ENCODE results near the gene UMPS.
A peak's percentile ranks its signal among the peaks of the same experiment; 100 is the strongest.

Gene UMPS

DNA sequence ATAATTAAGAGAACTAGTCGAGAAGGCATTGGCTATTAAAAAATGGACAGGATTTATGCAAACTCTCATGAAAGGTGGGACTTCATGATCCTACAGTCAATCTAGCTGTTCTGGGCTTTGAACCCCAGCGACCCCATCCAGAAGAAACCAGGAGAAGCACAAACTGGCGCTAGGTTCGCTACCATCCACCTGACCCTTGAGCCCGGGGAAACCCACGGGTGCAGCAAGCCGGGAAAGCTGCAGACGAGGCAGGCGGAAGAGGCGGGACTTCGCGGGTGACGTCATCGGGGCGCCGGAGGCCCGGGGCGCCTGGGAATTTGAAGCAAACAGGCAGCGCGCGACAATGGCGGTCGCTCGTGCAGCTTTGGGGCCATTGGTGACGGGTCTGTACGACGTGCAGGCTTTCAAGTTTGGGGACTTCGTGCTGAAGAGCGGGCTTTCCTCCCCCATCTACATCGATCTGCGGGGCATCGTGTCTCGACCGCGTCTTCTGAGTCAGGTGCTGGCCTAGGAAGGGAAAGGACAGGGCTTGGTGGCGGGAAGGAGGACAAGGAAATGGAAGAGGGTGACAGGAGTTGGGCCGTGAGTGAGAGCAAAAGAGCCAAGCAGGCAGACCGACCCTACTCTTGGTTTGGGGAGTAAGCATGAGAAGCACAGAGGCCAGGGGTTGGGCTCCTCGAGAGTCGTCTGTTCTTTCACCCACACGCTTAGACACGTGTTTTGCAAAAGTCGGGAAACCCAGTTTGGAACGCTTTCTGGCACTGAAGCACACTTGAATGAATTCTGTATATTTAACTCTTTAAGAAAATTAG is at the start of gene UMPS:
Gene UMPS (plus strand): TSS at position 324 of the 812 bp plus-strand sequence. CDS start 20 bp downstream, at position 344.
- peak; percentile 87 for DNase-seq (ENCODE audit: insufficient read length, low spot score)
- FAIRE-seq, result peak; percentile 93

DNA sequence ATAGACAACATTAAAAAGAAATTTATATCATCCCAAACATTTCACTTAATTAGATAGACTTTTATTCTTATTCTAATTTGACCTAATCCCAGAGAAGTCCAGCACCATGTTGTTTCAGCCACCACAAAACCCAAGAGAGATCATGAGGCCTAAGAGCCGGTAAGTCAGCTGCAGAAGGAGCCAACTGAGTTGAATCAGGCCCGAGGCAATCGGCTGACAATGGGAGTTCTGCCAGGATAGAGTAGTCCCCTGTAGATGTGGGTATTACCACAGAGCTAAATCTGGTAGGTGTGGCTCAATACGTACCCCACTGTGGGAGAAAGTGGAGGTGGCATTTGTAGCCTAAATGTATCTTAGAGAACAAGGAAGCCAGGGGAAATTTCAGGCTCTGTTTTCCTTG is 49.7 kb upstream of the UMPS start:
- no peak for DNase-seq (ENCODE audit: insufficient read length, low spot score)
- no peak for FAIRE-seq

DNA sequence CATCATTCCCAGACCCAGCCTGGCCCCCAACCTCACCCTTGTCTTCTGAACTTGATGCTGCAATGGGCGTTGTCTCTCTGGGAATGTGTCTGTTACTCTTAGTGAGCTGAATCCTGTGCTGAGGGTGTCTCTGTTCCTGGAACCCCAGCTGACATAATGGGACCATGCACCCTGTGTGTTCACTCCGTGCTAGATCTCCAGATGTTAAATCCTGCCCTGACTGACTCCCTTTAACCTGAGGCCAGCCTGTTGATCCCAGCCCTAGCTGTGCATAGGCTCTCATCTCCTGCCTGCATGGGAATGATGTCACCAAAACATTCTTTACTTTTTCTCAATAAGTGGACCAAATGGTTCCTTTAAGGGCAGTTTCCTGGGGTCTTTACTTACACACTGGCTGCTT is 48.0 kb upstream of the UMPS start:
- FAIRE-seq (no peak), DNase-seq (ENCODE audit: insufficient read length, low spot score) (no peak)

DNA sequence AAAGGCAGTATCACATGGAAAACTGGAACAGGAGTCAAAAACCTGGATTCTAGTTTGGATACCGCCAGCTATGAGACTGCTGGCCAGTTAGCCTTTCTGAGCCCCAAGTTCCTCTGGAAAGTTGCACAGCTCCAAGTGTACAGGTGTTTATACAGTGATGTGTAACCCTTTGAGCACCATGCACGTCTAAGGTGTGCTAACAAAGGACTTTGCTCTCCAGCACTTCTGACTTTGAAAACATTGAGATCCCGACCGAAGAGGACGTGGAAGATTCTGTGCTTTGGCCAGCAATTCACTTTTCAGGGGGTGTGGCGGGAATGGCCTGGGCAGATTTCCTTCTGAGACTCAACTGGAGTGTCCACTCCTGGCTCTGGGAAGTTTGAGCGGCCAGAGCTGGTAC is 45.8 kb upstream of the UMPS start:
- no peak for DNase-seq (ENCODE audit: insufficient read length, low spot score)
- no peak for FAIRE-seq

DNA sequence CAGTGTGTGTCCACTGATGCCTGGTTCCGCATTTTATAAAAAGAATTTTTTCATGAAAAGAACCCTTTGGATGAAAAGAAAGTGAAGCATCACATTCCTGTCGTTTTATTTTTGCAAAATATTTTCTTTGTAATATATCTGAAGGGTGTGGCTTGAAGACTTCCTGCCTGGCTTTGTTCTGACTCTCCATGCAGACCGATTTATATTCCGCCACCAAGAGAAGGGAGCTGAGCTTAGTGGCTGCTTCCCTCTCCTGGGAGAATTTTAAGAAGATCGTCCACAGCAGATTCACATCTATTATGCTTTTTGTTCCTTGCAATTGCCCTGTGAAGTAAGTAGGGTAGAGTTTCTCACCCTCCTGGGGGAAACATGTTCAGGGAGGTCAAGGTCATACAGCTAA is 45.2 kb upstream of the UMPS start:
- FAIRE-seq (no peak), DNase-seq (ENCODE audit: insufficient read length, low spot score) (no peak)

DNA sequence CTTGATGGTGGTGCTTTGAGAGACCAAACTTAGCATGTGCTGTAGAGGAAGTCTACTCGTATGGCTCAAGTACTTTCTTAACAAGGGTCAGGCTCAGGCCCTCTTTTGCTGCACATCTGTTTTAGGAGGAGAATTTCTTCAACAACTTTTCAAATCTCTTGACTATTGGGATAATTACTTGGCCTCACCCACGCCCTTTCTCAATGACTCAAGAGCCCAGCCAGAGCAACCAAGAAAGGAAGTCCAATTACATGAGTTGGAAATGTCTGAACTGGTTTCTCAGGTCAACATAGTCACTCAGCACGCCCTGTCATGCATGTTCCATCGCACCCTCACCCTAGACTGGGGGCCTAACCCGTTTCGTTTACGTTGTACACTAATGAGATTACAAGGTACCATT is 44.8 kb upstream of the UMPS start:
- no peak for FAIRE-seq
- no peak for DNase-seq (ENCODE audit: insufficient read length, low spot score)

DNA sequence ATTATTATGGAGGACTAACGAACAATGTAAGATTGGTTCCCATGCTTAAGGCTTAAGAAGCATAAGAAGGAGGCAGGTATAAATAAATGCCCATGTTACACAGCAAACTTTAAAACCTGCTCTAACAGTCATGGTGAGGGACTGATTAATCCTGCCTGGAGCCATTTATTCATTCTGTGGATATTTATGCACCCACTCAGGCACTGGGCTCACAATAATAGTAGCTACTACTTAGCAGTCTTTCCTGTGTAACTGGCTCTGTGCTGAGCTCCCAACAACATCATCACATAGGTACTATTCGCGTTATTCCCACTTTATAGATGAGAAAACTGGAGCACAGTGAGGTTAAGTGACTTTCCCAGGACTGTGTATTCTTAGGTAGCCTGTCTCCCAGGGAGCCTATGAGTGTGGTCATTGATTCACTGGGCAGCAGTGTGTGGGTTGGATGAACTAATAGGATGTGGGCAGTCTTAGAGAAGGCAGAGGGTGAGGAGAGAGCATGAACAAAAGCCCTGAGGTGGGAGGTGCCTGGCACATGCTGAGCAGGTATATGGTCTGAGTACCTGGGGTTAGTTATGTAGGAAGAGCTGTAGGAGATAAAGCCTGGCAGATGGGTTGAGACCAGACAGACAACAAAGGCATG is 44.1 kb upstream of the UMPS start:
- DNase-seq (ENCODE audit: insufficient read length, low spot score) (no peak), FAIRE-seq (no peak)

DNA sequence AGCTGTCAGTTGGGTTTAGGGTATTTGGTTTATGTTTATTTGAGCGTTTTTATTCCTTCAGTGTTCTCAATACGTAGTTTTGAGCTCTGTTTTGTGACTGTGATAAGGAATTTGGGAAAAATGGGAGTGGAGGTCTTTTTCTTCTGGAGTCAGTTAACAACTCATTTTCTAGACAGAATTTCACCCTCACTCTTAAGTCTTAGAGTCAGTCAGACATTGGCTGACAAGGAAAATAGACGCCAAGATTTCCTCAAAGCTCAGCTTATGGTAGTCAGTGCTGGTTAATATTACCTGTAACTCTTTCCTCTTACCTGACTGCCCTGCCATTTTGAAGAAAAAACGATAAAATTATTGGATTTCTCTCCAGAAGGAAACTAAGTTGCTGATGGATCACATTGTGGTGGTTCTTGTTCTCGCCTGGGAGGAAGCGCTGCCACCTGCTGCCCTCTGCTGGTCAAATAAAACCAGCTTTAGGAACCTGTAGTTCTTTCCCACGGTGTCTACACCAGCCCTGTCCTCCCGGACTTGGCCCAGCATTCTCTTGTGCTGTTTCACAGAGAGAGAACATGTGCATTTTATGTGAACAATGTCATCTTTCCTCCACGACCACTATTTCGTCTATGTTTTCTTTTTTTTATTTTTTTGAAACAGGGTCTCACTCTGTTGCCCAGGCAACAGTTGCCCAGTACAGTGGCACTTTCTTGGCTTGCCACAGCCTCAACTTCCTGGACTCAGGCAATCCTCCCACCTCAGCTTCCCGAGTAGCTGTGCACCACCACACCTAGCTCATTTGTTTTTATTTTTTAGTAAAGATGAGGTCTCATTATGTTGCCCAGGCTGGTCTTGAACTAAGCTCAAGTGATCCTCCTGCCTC is 41.4 kb upstream of the UMPS start:
- DNase-seq (ENCODE audit: insufficient read length, low spot score) (peak; percentile 90), FAIRE-seq (no peak)

DNA sequence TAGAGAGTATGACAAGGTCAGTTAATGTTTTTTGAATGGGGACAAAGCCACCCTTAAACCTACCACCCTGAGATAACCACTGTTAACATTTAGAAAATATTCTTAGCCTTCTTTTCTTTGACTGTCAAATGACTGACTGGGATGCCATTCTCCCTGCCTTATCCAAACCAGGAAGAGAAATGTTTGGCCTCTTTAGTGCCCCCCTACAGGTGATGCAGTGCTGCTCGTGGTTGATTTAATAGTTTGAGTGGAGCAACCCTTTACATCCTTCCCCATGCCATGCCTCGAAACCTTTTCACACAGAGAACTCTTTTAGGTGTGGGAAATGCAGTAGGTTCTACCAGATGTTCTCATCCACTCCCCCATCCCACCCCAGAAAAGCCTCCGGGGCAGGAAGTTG is 38.7 kb upstream of the UMPS start:
- DNase-seq (ENCODE audit: insufficient read length, low spot score) (no peak), FAIRE-seq (no peak)

DNA sequence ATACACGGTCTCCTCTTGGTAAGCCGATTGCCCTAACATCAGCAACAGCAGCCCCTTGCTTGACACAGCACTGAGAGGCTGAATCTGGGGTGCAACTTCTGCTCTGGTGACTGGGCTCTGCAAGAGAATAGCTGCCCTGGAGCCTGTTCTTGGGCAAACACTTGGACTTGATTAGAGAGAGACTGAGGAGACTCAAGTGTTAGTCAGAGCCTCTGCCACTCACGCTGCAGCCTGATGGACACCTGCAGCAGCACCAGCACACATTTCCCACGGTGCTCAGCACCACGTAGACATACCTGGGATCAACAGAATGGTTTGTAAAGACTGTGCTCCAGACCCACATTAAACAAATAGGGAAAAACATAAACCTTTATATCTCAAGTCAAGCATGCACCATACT is 35.8 kb upstream of the UMPS start:
- FAIRE-seq (no peak), DNase-seq (ENCODE audit: insufficient read length, low spot score) (no peak)

DNA sequence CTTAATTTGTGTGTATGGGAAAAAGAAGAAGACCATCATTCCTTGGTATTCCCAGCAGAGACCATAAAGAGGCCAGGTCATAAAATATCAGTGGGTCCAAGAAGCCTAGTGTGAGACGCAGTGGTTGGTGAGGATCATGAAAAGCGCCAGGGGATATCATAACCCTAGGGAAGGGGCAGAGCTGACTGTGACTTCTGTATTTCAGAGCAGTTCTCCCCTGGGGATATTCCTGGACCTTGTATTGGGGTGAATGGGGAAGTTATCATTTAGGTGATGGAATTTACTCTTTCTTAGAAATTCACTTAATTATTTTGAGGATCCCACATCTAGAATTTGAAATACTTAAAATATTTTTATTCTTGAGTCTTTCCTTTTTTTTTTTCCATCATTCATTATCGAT is 34.9 kb upstream of the UMPS start:
- DNase-seq (ENCODE audit: insufficient read length, low spot score), result no peak
- no peak for FAIRE-seq

DNA sequence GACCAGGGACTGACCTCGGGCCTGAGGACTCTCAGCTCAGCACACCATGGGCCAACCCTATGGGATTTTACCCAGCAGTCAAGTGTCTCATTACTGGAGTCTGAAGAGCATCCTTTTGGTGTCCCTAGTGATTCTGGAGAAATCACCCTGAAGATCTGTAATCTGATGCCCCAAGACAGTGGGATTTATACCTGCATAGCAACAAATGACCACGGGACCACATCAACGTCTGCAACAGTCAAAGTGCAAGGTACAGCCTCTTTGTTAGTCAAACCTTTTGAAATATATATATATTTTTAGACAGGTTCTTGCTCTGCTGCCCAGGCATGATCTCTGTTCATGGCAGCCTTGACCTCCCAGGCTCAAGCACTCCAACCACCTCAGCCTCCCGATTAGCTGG is 34.2 kb upstream of the UMPS start:
- FAIRE-seq (no peak), DNase-seq (ENCODE audit: insufficient read length, low spot score) (no peak)

DNA sequence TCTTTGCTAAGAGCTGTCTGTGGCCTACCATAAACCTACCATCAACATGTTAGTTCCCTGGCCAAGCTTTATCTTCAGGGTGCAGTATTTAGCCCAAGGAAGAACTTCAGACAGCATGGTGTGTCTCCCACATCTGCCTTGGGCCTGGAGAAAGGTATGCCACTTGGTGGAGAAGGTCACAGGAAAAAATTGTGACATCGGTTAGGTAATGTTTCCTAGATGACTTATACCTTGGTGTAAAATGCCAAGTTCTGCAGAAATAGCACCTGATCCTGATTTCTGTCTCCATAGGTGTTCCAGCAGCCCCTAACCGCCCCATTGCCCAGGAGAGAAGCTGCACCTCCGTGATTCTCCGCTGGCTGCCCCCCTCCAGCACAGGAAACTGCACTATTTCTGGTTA is 33.0 kb upstream of the UMPS start:
- FAIRE-seq (no peak), DNase-seq (ENCODE audit: insufficient read length, low spot score) (no peak)

DNA sequence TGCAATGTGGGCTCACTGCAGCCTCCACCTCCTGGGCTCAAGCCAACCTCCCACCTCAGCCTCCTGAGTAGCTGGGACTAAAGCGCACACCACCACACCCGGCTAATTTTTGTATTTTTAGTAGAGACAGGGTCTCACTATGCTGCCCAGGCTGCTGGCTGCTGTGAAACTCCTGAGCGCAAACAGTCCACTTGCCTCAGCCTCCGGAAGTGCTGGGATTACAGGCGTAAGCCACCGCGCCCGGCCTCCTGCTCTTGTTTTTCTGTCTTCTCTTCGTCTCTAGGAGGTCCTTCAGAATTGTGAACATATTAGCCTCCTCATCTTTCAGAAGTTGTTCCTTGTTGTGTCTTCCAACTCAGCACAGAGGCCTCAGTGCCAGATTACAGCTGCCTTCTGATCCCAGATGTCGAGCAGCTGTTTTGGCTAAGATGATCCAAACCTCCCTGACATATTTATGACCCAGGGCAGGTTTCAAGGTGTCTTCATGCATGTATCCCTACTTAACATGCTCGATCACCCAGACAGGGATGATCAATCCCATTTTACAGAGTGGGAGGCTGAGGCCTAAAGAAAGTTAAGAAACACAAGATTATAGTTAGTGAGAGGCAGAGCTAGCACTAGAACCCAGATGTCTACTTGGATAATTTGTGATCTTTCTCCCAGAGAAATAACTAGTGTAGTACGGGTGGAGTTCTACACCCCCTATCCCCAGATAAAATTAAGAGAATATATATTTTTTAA is 32.1 kb upstream of the UMPS start:
- DNase-seq (ENCODE audit: insufficient read length, low spot score) (no peak), FAIRE-seq (no peak)

DNA sequence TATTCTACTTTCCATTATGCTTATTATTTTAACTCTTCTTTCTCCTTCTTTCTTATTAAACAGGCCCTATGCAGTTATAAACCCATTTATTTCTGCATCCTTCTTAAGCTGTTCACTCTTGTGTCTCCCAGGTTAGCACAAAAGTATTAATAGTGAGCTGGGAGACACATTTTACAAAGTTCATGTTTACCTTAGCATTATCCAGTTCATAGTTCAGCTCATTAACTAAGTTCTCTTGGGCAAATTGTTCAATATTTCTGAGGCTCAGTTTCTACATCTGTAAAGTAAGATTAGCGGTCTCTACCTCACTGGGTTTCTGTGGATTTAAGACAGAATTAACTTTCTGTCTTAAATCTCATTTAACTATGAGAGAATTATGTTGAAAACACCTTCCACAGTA is 31.2 kb upstream of the UMPS start:
- FAIRE-seq, result no peak
- DNase-seq (ENCODE audit: insufficient read length, low spot score), result no peak

DNA sequence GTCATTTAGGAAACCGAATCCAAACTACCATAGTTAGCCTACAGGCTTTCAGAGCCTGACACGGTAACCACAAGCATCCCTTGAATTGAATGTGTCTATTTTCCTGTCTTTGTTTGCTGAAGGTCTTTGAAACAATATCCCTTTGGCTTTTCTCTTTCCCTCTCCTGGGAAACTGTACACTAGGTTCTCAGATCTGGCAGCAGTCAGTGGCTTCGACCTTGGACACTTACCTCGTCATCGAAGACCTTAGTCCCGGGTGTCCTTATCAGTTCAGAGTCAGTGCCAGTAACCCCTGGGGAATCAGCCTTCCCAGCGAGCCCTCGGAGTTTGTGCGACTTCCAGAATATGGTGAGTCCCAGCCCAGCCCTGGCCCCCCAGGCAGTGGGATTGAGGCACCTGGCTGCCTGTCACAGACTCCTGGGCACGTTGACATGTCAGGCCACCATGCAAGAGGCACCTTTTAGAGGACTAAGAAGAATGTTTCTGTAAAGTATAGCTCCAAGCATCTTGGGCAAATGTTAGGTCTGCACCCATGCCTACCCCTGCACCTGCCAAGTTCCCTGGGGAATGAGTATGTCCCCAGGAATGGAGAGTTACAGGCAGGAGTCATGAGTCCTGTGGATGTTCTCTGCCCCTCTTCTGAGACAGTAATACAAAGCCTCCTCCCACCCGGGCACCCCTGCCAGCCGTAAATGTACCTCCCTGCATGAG is 30.4 kb upstream of the UMPS start:
- DNase-seq (ENCODE audit: insufficient read length, low spot score) (no peak), FAIRE-seq (no peak)

DNA sequence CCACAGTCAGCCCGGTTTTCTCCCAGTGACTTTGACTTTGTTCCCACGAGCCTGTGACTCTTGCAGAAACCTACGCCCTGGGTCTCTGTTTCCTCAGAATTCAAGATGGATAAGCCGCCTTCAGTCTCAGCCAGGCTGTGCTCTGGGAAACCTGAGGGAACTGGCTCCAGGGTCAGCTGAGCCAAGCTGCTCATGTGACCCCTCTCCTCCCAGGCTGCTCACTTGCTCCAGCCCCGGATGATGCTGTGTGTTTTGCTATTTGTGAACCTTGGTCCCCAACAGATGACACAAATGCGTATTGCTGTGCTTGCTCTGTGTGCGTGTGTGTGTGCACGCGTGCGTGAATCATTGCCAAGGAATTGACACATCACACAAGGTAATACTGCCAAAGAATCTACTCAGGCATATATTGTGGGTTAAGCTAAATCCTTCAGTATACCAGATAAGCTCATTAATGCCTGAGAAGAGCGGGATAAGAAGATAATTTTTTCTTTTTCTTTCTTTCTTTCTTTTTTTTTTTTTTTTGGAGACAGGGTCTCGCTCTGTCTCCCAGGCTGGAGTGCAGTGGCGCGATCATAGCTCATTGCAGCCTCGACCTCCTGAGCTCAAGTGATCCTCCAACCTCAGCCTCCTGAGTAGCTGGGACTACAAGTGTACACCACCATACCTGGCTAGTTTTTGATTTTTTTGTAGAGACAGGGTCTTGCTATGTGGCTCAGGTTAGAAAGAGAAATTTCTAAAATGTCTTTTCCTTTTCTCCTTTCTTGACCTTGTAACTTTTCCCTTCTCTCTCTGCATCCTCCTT is 29.2 kb upstream of the UMPS start:
- DNase-seq (ENCODE audit: insufficient read length, low spot score) (no peak), FAIRE-seq (no peak)

DNA sequence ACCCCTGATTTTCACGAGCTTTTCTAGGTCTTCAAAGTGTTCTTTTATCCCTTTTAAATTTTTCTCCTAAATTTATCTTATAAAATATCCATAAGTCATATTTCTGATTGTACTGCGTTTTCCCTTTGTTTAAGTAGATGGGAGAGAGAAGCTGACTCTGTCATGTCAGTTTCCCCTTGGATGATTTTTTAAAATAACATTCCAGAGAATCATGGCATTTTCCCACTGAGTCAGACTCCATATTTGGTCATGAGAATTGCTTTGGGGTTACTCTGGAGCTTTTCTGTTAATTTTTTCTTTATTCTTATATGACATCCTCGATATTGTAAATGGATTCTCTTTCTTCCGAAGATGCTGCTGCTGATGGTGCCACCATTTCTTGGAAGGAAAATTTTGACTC is 28.6 kb upstream of the UMPS start:
- FAIRE-seq, result no peak

DNA sequence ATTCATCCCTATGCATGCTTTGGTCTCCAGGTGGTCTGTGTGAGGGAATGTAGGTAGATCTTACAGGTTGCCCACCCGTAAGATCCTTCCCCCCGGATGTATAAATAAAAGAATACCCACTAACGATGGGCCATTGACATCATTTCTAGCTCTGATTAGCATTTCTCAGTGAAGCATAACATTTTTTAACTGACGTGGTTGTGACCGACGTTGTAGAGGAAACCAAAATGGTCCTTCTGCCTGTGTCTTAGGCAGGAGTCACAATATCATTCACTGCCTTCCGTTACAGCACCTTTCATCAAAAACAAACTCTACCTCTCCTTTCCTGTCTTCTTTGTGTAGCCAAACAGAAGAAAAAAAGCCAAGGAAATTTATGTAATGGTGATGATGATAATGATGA is 27.3 kb upstream of the UMPS start:
- FAIRE-seq (no peak), DNase-seq (ENCODE audit: insufficient read length, low spot score) (no peak)

More for the DNA sequence above, 28.6 kb upstream of the UMPS start:
- peak; percentile 22 for DNase-seq (ENCODE audit: insufficient read length, low spot score)

Data from HTR-8/SVneo (cell line).